HG02759 (cell line): ENCODE measurements around the gene MAIP1.
A peak's percentile ranks its signal among the peaks of the same experiment; 100 is the strongest.
"Not testable (repeated sequence)": the region's sequence is repeated elsewhere in the genome, so short reads cannot be mapped to it uniquely, and the experiment has no call there.

Experiments used
- ATAC-seq: cut with Tn5 transposase; IDR thresholded peaks from one replicate; pipeline ENCODE4 v1.9.1; 2021; ENCODE audit warnings: mild to moderate bottlenecking, moderate library complexity; ENCODE audit not compliant: unreplicated experiment

MAIP1 gene, protein sequence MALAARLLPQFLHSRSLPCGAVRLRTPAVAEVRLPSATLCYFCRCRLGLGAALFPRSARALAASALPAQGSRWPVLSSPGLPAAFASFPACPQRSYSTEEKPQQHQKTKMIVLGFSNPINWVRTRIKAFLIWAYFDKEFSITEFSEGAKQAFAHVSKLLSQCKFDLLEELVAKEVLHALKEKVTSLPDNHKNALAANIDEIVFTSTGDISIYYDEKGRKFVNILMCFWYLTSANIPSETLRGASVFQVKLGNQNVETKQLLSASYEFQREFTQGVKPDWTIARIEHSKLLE

DNA sequence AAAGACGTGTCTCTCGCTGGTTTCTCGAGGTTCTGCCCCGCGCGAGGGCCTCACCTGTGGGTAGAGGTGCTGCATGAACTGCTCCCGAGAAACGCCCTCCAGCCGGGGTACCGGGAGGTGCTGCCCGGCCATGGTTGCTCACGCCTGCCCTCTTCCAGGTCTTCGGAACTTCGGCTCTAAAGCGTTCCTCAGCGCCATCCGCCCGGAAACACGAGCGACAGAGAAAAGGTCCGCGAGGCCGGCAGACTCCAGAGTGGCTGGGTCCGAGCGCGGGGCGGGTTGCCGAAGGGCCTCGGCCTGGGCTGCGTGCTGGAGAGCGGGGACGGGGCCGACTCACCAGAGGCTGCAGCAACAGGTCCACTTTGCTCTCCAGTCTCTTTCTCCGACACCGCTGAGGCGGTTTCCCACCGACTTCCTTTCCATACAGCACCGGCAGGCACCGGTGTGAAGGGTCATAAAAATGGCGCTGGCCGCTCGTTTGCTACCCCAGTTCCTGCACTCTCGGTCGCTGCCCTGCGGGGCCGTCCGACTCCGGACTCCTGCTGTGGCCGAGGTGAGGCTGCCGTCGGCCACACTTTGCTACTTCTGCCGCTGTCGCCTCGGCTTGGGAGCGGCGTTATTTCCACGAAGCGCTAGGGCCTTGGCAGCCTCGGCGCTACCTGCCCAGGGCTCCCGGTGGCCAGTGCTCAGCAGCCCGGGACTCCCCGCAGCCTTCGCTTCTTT lies at the start of gene MAIP1, which contains the start of gene TYW5:
Gene MAIP1 (plus strand): TSS at position 244 of the 723 bp plus-strand sequence. CDS start 217 bp downstream, at position 461.
Gene TYW5 (minus strand): TSS at position 153 of the 723 bp plus-strand sequence. CDS start 21 bp downstream, at position 132.
- ATAC-seq: peak; percentile 85

DNA sequence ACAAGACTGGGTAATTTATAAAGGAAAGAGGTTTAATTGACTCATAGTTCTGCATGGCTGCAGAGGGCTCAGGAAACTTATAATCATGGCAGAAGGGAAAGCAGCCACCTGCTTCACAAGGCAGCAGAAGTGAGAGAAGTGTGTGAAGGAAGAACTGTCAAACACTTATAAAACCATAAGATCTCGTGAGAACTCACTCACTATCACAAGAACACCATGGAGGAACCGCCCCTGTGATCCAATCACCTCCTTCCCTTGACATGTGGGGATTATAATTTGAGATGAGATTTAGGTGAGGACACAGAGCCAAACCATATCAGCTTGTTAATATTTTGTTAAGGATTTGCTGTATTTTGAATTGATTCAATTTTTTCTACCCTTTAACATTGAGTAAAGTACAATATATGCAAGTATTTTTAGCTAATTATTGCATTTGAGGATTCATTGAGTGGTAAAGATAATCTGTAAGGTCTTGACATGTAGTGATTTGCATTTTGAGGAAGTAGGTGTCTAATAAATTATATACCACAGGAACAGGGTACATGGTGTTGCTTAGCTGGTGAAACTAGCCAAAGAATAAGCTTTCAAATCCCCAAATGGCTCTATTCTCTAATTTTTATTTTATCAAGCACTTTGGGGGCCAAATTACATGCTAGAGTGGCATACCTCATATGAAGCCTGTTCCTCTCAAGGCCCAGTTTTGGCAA lies 48.2 kb upstream of the MAIP1 start:
- ATAC-seq: no peak

DNA sequence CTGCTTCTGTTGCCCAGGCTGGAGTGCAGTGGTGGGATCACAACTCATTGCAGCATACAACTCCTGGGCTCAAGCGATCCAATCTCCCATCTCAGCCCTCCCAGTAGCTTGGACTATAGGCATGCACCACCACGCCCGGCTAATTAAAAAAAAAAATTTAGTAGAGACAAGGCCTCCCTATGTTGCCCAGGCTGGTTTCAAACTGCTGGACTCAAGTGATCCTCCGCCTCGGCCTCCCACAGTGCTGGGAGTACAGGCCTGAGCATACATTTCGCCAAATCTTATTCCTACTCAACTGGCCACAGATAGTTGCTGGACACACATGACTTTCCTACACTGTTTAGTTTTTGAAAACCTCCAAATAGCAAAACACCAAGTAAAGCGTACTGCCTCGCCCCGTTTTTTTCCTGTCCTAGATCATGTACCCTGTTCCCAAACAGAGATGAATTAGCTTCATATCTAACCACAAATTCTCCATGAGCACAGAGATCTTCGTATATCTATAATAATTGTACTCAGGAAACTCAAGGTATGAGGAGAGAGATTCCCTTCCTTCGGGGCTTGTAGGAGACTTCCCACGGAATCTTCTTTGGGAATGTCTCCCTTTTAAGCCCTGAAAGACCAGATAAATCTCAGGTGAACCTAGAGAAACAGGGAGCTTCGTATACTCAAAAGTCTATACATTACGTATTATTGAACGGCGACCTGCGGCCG lies 44.9 kb upstream of the MAIP1 start:
- no peak for ATAC-seq

DNA sequence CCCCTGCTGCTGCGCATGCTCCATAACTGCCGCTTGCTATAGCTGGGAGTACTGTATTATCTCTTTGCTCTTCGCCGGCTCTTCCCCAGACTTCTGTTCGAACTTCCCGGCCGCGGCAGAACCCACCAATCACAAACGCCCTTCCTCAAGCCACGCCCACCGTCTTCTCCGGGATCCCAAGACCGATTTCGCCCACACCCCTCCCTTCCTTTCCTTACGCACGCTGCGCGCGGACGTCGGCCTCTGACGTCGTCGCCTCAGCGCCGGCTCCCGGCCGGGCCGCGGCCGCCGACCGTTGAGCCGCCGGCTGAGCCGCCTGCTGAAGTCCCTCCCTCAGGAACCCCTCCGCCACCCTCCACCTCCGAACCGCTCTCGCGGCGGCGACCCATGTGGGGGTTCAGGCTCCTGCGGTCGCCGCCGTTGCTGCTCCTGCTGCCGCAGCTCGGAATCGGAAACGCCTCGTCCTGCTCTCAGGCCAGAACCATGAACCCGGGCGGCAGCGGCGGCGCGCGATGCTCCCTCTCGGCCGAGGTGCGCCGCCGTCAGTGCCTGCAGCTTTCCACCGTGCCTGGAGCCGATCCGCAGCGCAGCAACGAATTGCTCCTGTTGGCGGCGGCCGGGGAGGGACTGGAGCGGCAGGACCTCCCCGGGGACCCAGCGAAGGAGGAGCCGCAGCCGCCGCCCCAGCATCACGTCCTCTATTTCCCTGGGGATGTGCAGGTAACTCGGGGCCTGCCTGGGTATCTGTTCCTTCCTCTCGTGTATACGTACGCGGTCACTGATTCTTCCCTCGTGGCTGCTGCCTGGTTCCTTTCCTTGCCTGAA lies 44.1 kb upstream of the MAIP1 start, which contains the start of gene C2orf69:
Gene C2orf69 (plus strand): TSS at position 242 of the 825 bp plus-strand sequence. CDS start 146 bp downstream, at position 388.
- ATAC-seq: peak; percentile 93

DNA sequence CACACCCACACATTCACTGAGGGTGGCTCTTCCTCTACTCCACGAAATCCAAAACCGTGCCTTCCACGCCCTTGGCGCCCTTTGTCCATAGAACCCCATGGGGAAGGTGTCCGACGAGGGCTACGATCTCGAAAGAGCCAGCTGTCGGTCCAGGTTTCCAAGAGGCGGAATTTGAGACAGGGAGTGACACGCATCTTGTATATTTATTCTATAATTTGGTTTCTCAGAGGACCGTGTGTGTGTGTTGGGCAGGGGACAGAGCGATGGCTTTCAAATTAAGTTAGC lies 43.6 kb upstream of the MAIP1 start:
- ATAC-seq: no peak

DNA sequence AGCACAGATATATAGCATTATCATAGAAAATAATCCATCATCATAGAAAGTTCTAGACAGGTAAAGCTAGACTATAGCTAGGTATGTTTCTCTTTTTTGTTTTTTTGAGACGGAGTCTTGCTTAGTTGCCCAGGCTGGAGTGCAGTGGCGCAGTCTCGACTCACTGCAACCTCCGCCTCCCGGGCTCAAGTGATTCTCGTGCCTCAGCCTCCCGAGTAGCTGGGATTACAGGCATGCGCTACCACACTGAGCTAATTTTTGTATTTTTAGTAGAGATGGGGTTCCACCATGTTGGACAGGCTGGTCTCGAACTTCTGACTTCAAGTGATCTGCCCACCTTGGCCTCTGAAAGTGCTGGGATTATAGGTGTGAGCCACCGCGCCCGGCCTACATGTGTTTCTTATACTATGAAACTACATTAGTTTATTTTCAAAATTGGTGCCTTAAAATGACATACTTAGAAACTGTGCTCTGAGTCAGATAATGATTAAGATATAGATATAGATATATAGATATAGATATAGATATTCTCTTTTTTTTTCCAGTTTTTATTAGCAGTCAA lies 42.7 kb upstream of the MAIP1 start:
- not testable (repeated sequence) for ATAC-seq

DNA sequence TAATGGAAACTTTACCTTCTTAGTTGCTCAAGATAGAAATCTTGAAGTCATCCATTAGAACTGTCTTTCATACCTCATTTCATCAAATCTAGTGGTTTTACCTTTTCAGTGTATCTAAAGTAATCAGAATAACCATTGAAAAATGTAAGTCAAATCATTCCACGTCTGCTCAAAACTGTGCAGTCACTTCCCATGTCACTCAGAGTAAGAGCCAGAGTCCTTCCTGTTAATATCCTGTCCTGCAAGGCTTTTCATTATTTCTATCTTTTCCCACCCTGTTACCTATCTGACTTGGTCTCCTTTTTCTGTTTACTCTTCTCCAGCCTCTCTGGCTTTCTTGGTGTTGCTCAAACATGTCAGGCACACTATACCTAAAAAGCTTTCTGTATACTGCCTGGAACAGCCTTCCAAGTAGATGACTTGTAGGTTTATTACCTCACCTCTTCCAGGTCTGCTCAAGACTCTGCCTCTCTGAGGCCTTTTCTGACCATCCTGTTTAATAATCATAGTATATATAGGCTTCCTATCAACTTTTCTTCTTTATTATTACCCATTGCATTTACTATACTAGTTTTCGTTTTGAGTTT lies 40.9 kb upstream of the MAIP1 start:
- ATAC-seq: no peak

DNA sequence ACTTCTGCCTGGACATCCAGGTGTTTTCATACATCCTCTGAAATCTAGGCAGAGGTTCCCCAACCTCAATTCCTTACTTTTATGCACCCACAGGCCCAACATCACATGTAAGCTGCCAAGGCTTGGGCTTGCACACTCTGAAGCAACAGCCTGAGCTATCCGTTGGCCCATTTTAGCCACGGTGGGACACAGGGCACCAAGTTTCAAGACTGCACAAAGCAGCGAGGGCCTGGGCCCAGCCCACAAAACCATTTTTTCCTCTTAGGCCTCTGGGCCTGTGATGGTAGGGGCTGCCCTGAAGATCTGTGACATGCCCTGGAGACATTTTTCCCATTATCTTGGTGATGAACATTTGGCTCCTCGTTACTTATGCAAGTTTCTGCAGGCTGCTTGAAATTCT lies 38.4 kb upstream of the MAIP1 start:
- ATAC-seq: no peak

DNA sequence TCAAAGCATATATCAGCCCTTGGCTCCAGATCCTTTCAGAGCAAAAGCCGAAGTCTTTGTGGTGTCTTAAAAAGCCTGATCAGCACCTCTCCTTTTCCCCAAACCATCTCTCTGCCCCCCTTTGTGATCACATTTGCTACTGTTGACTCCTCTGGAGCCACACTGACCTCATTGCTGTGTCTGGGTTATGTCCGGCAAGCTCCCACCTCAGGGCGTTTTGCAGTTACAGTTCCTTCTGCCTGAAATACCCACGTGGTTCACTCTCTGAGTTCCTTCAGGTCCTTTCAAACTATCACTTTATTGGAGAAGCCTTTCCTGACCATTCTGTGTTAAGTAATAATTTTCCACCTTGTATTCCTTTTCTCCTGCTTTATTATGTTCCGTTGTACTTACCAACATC lies 32.5 kb upstream of the MAIP1 start:
- no peak for ATAC-seq

DNA sequence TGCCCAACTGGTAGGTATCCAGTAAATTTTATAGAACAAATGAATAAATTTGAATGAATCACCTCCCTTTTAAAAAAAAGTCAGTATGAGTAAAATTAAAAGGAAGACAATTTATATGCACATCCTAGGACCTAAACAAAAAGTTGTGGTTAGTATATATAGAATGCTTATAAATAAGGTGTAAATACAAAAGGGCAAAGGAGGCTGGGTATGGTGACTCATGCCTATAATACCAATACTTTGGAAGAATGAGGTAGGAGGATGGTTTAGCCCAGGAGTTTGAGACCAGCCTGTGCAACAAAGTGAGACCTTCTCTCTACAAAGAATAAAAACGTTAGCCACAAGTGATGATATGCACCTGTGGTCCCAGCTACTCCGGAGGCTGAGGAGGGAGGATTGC lies 31.5 kb upstream of the MAIP1 start:
- no peak for ATAC-seq

DNA sequence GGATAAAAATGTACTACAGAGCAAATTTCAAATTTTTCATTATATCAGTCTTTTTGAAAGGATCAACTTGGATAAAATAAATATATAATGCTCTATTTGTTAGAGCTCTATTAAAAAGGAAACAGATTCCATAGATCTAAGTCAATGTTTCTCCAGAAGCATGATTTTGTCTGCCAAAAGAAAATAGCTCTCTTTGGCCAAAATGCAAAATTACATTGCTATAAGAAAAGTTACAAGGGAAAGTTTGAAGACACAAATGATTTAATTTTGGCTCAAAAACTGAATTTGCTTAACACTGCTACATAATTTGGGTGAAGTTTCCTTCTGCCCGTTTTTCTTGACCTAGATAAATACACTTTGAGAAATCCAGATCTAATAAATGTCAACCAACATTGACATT lies 28.6 kb upstream of the MAIP1 start:
- ATAC-seq: no peak

DNA sequence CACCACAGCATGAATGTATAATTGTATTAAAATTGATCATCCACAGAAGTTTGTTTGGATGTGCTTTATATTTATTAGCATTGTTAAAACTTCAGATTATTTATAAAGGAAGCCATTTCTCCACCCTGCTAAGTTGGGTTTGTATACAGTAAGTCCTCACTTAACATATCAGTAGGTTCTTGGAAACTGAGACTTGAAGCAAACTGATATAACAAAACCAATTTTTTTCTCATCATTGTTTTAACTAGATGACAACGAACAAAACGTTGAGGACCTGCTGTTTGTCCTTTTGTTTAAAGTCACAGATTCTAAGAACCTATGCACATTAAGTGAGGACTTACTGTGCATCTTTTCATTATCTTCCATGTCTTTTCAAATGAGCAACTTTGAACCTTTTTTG lies 27.2 kb upstream of the MAIP1 start:
- no peak for ATAC-seq

DNA sequence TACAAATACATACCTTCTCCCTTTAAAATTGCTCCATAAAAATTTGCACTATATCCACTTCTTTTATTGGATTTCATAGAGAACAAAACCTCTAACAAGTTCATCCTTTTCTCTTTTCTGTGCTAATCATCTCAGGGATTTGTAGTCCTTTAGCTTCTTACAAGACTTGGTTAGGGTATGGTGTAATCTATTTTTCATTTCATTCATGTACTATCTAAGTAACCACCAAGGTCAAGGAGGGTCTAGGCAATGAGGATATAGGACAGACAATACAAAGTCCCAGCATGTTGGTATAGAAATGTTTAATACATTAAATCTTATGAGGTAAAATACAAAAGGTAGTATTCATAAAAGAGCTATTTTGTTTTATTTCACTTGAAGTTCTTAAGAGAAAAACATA lies 26.8 kb upstream of the MAIP1 start:
- ATAC-seq: no peak

DNA sequence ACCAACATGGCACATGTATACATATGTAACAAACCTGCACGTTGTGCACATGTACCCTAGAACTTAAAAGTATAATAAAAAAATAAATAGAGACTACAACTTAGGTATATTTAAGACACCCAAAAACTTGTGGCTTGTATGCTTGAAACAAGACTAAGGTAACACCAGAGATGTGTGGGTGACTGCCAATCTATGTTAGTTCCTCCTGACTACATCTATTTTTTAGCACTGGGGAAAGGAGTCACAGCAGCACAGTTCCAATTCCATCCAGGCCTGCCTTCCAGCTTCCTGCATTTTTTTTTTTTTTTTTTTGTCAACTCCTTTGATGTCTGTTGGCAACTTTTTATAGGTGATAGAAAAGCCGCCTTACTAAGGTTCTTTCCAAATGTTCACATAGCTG lies 26.1 kb upstream of the MAIP1 start:
- no peak for ATAC-seq

DNA sequence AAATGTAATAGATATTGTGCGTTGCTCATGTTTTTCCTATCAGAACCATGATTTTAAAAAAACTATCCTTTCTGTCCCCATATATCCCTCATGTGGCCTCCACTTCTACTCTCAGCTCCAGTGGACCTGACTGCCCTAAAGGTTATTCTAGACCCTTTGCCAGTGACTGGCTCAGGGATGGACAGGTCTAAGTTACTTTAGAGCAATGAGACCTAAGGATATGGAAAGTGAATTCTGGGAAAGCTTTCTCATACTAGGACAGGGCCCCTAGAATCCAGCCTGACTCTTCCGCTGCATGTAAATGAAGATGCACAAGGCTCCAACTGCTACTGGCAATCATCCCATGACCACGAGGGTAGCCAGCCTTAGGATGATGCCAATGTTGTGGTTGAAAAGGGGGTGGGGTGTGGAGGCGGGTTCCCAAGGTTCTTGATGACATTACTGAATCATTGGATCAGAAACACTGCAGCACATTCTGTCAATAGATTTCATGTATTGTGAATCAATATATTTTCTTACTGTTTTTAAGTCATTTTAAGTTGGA lies 23.0 kb upstream of the MAIP1 start:
- ATAC-seq: no peak

DNA sequence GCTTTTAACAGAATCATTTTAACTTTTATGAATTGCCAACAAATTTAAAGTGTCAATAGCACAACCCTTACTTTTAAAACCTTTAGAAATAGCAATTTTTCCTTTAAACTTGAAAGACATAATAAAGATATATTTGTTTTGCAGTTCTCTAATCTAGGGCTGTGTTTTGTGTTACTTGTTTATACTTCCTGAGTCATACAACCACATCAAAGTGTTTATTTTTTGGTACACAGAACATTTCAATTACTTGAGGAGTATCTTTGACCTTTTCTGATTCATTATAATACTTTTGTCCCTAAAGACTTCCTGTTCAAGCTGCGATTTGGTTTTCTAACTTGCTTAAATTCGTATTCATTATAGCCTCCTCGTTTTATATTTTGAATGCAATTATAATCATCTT lies 21.9 kb upstream of the MAIP1 start:
- ATAC-seq: no peak

DNA sequence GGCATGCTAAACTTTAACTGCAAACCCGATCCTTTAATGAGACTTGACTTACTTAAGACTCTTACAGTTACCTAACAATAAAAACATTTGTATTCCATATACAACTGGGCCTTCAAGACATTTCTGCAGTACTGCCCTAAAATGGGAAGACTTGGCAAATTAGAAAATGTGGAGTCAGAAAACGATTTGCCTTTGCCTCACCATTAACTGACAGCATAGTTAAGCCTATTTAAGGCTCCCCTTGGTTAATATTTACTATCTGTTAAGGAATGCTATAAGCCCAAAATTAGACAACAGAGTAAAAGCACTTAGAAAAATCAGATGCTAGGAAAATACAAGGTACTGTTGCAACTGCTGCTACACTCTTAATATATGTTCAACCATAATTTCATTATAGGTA lies 18.8 kb upstream of the MAIP1 start:
- no peak for ATAC-seq

DNA sequence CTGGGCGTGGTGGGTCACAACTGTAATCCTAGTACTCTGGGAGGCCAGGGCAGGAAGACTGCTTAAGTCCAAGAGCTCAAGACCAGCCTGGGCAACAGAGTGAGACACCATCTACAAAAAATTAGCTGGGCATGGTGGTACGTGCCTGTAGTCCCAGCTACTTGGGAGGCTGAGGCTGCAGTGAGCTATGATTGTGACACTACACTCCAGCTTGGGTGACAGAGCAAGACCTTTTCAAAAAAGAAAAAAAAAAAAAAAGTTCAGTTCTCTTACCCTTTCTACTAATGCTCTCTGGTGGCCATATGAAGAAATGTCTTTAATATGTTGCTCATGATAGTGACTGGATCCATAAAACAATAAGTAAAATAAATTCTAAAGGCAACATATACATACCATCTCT lies 15.0 kb upstream of the MAIP1 start:
- ATAC-seq: no peak

DNA sequence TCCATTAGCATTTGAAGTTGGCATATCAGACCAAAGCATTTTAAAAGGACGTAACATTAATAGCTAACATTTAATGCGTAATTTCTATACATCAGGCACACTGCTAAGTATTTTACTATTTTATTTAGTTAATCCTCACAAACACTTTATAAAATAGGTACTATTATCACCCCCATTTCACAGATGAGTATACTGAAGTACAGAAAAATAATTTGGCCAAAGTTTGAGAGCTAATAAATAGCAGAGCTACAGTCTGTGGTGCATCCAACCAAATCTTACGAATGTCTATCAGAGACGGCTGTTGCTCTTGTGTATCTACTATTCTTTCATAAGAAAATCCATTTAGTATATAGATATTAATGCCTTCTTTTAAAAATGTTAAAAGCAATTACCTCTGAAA lies 12.0 kb upstream of the MAIP1 start:
- ATAC-seq: no peak
